Liver (tissue), 9 donors: ENCODE results near the gene NT5C1A. TPM values are rescaled to one million over a fixed set of nuclear protein-coding genes. Genes with fewer than 3 reads are reported as not detected.

ENCODE experiments used
- DNase-seq: peaks from one replicate; pipeline ENCODE4 v3.0.0-alpha.2; 2017; ENCODE audit warnings: low spot score
- H3K27ac ChIP-seq, 2 donors: one replicate each; pipeline ENCODE4 v1.7.0; 2013; ENCODE audit warnings: inconsistent platforms in 2 of 2, low read length in 2 of 2, control low read depth in 1 of 2, low read depth in 1 of 2, mild to moderate bottlenecking in 1 of 2
- H3K27me3 ChIP-seq, 4 donors: one replicate each; pipeline versions ENCODE4 v1.6.1 to v1.7.0; 2013; ENCODE audit warnings: low read length in 3 of 4, inconsistent platforms in 1 of 4, mild to moderate bottlenecking in 1 of 4, moderate library complexity in 1 of 4; ENCODE audit not compliant: control insufficient read depth in 4 of 4, insufficient read depth in 4 of 4
- H3K36me3 ChIP-seq, 4 donors: one replicate each; pipeline versions ENCODE4 v1.6.1 to v1.7.0; 2013; ENCODE audit warnings: low read length in 3 of 4, mild to moderate bottlenecking in 3 of 4, low read depth in 1 of 4, moderate library complexity in 1 of 4; ENCODE audit not compliant: control insufficient read depth in 4 of 4, insufficient read depth in 3 of 4
- H3K4me1 ChIP-seq, 4 donors: one replicate each; pipeline versions ENCODE4 v1.6.1 to v1.7.0; 2013; ENCODE audit warnings: low read length in 3 of 4, mild to moderate bottlenecking in 3 of 4, moderate library complexity in 1 of 4; ENCODE audit not compliant: control insufficient read depth in 4 of 4, insufficient read depth in 4 of 4
- H3K4me3 ChIP-seq, 3 donors: one replicate each; pipeline versions ENCODE4 v1.6.1 to v1.7.0; 2013; ENCODE audit warnings: low read length in 3 of 3, control low read depth in 1 of 3, low read depth in 1 of 3, mild to moderate bottlenecking in 1 of 3
- H3K9ac ChIP-seq, 2 donors: one replicate each; pipeline ENCODE4 v1.7.0; 2013; ENCODE audit warnings: low read length in 2 of 2, mild to moderate bottlenecking in 2 of 2, moderate library complexity in 2 of 2, control low read depth in 1 of 2, low read depth in 1 of 2
- H3K9me3 ChIP-seq, 4 donors: one replicate each; pipeline versions ENCODE4 v1.6.1 to v1.7.0; 2013; ENCODE audit warnings: low read length in 3 of 4; ENCODE audit not compliant: control insufficient read depth in 4 of 4
- ATF3 ChIP-seq: IDR thresholded peaks from 2 replicates; pipeline ENCODE4 v1.6.1; 2016; ENCODE audit warnings: antibody characterized with exemption
- EGR1 ChIP-seq, 2 donors: IDR thresholded peaks; 2 replicates each; pipeline ENCODE4 v1.6.1; 2016 to 2018; ENCODE audit warnings: antibody characterized with exemption in 2 of 2, low read depth in 2 of 2
- FOXA1 ChIP-seq: IDR thresholded peaks from 2 replicates; pipeline ENCODE4 v1.6.1; 2016; ENCODE audit warnings: antibody characterized with exemption
- FOXA2 ChIP-seq: IDR thresholded peaks from 2 replicates; pipeline ENCODE4 v1.6.1; 2016; ENCODE audit warnings: antibody characterized with exemption
- GABPA ChIP-seq, 2 donors: IDR thresholded peaks in 1 of 2; conservative IDR thresholded peaks in 1 of 2; 2 replicates each; pipeline ENCODE4 v1.6.1; 2016; ENCODE audit warnings: antibody characterized with exemption in 2 of 2, mild to moderate bottlenecking in 1 of 2, moderate library complexity in 1 of 2
- HNF4A ChIP-seq, 2 donors: conservative IDR thresholded peaks; 2 replicates each; pipeline ENCODE4 v1.6.1; 2016; ENCODE audit warnings: antibody characterized with exemption in 2 of 2, mild to moderate bottlenecking in 2 of 2
- HNF4G ChIP-seq: IDR thresholded peaks from 2 replicates; pipeline ENCODE4 v1.6.1; 2016; ENCODE audit warnings: antibody characterized with exemption
- JUND ChIP-seq, 2 donors: IDR thresholded peaks; 2 replicates each; pipeline ENCODE4 v1.6.1; 2016; ENCODE audit warnings: antibody characterized with exemption in 2 of 2
- NR2F2 ChIP-seq: IDR thresholded peaks from 2 replicates; pipeline ENCODE4 v1.6.1; 2016; ENCODE audit warnings: antibody characterized with exemption
- RXRA ChIP-seq, 2 donors: IDR thresholded peaks; 2 replicates each; pipeline ENCODE4 v1.6.1; 2017 to 2018; ENCODE audit warnings: antibody characterized with exemption in 2 of 2, mild to moderate bottlenecking in 1 of 2
- SP1 ChIP-seq: IDR thresholded peaks from 2 replicates; pipeline ENCODE4 v1.6.1; 2018; ENCODE audit warnings: antibody characterized with exemption, mild to moderate bottlenecking
- TAF1 ChIP-seq: conservative IDR thresholded peaks from 2 replicates; pipeline ENCODE4 v1.6.1; 2016; ENCODE audit warnings: antibody characterized with exemption, mild to moderate bottlenecking
- YY1 ChIP-seq: IDR thresholded peaks from 2 replicates; pipeline ENCODE4 v1.6.1; 2016; ENCODE audit warnings: antibody characterized with exemption, mild to moderate bottlenecking
- WGBS: extraction: QIAGEN DNeasy Blood & Tissue Kit; methylation state at CpG from one replicate; pipeline ENCODE4 v1.1.7; 2013; 5-methylcytosine and 5-hydroxymethylcytosine counted together
- polyA plus RNA-seq, 2 donors: library from polyadenylated mRNA; stranded (reverse) in 1 of 2; unstranded in 1 of 2; fragments of 200-250 nt in 1 of 2; fragments of >200 nt in 1 of 2; fragmentation: Nextera tagmentation in 1 of 2; extraction: Ambion mirVana in 1 of 2; gene quantifications; one replicate each; pipeline versions ENCODE4 v1.2.1 to v1.2.3, GENCODE V29; 2013 to 2015
- total RNA-seq, 2 donors: library from RNA; depleted of rRNA; stranded (reverse); fragments of >200 nt; gene quantifications; one replicate each; pipeline ENCODE4 v1.2.3, GENCODE V29; 2014
- TF ChIP-seq, protein P1 (sequence below): IDR thresholded peaks from 2 replicates; pipeline ENCODE4 v1.6.1; 2016; ENCODE audit warnings: antibody characterized with exemption
- TF ChIP-seq, protein P2 (sequence below): IDR thresholded peaks from 2 replicates; pipeline ENCODE4 v1.6.1; 2016; ENCODE audit warnings: antibody characterized with exemption
- TF ChIP-seq, protein P3 (sequence below): IDR thresholded peaks from 2 replicates; pipeline ENCODE4 v1.6.1; 2016; ENCODE audit warnings: antibody characterized with exemption, mild to moderate bottlenecking
- TF ChIP-seq, protein P4 (sequence below): fragments of 150-350 bp; IDR thresholded peaks from 2 replicates; pipeline ENCODE4 v1.5.1; 2017; ENCODE audit warnings: improper control_type of control experiment, low read depth, low read length; ENCODE audit not compliant: missing input control
- donor health status: healthy.
- donor health status: healthy.
- donor health status: healthy.
- donor health status: healthy.
- donor health status: healthy.

The NT5C1A gene
- total and polyA plus RNA-seq, 4 donors = 0.05 to 0.08 TPM; not detected in 2

- WGBS = 74% methylated on average over 4 of the region's 4 CpGs
- Histone ChIP-seq H3K9ac (no peak overlapping the region), H3K36me3 (no peaks in the 10 kb centered on the region), H3K4me1 (no peaks in the 10 kb centered on the region), H3K9me3 (no peaks in the 10 kb centered on the region), H3K27me3 (peaks cover 0 to 7% (median 1%) of the 10 kb centered on the region in 4 donors), H3K27ac (no peak overlapping the region), H3K4me3 (no peak overlapping the region)
- TF ChIP-seq GABPA (IDR thresholded peaks at IDR 0.05 in 1 of 2, conservative IDR thresholded peaks at IDR 0.05 in 1 of 2) (no peak), EGR1 (IDR thresholded peaks at IDR 0.05; ENCODE audit: low read depth in 2 of 2) (no peak), YY1 (no peak), HNF4A (conservative IDR thresholded peaks at IDR 0.05) (no peak), TAF1 (no peak), JUND (IDR thresholded peaks at IDR 0.05) (no peak), RXRA (IDR thresholded peaks at IDR 0.05) (no peak), NR2F2 (no peak), SP1 (no peak), ATF3 (no peak), HNF4G (no peak)
- TF ChIP-seq, protein P1, sequence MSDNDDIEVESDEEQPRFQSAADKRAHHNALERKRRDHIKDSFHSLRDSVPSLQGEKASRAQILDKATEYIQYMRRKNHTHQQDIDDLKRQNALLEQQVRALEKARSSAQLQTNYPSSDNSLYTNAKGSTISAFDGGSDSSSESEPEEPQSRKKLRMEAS = no peak
- TF ChIP-seq, protein P2, sequence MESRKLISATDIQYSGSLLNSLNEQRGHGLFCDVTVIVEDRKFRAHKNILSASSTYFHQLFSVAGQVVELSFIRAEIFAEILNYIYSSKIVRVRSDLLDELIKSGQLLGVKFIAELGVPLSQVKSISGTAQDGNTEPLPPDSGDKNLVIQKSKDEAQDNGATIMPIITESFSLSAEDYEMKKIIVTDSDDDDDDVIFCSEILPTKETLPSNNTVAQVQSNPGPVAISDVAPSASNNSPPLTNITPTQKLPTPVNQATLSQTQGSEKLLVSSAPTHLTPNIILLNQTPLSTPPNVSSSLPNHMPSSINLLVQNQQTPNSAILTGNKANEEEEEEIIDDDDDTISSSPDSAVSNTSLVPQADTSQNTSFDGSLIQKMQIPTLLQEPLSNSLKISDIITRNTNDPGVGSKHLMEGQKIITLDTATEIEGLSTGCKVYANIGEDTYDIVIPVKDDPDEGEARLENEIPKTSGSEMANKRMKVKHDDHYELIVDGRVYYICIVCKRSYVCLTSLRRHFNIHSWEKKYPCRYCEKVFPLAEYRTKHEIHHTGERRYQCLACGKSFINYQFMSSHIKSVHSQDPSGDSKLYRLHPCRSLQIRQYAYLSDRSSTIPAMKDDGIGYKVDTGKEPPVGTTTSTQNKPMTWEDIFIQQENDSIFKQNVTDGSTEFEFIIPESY = no peak
- TF ChIP-seq, protein P3, sequence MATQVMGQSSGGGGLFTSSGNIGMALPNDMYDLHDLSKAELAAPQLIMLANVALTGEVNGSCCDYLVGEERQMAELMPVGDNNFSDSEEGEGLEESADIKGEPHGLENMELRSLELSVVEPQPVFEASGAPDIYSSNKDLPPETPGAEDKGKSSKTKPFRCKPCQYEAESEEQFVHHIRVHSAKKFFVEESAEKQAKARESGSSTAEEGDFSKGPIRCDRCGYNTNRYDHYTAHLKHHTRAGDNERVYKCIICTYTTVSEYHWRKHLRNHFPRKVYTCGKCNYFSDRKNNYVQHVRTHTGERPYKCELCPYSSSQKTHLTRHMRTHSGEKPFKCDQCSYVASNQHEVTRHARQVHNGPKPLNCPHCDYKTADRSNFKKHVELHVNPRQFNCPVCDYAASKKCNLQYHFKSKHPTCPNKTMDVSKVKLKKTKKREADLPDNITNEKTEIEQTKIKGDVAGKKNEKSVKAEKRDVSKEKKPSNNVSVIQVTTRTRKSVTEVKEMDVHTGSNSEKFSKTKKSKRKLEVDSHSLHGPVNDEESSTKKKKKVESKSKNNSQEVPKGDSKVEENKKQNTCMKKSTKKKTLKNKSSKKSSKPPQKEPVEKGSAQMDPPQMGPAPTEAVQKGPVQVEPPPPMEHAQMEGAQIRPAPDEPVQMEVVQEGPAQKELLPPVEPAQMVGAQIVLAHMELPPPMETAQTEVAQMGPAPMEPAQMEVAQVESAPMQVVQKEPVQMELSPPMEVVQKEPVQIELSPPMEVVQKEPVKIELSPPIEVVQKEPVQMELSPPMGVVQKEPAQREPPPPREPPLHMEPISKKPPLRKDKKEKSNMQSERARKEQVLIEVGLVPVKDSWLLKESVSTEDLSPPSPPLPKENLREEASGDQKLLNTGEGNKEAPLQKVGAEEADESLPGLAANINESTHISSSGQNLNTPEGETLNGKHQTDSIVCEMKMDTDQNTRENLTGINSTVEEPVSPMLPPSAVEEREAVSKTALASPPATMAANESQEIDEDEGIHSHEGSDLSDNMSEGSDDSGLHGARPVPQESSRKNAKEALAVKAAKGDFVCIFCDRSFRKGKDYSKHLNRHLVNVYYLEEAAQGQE = no peak
- DNase-seq = no peak
These were observed 8.8 kb upstream of the NT5C1A start for GRCh38 chr1:39680751-39681150.

GRCh38 chr1:39679821-39680220 lies 7.9 kb upstream of the NT5C1A start:
- Histone ChIP-seq H3K4me3 (no peak overlapping the region), H3K9me3 (no peaks in the 10 kb centered on the region), H3K27ac (no peak overlapping the region), H3K36me3 (no peaks in the 10 kb centered on the region), H3K4me1 (no peaks in the 10 kb centered on the region), H3K9ac (no peak overlapping the region), H3K27me3 (peaks cover 0 to 5% (median 1%) of the 10 kb centered on the region in 4 donors)
- DNase-seq = no peak
- TF ChIP-seq ATF3 = no peak
- no peak for TF ChIP-seq NR2F2
- no peak for TF ChIP-seq FOXA2
- no peak for TF ChIP-seq EGR1 (IDR thresholded peaks at IDR 0.05; ENCODE audit: low read depth in 2 of 2)
- TF ChIP-seq, protein P1 = no peak
- no peak for TF ChIP-seq FOXA1
- TF ChIP-seq HNF4G = no peak
- TF ChIP-seq TAF1 = no peak
- no peak for TF ChIP-seq GABPA (IDR thresholded peaks at IDR 0.05 in 1 of 2, conservative IDR thresholded peaks at IDR 0.05 in 1 of 2)
- no peak for TF ChIP-seq YY1
- TF ChIP-seq, protein P4, sequence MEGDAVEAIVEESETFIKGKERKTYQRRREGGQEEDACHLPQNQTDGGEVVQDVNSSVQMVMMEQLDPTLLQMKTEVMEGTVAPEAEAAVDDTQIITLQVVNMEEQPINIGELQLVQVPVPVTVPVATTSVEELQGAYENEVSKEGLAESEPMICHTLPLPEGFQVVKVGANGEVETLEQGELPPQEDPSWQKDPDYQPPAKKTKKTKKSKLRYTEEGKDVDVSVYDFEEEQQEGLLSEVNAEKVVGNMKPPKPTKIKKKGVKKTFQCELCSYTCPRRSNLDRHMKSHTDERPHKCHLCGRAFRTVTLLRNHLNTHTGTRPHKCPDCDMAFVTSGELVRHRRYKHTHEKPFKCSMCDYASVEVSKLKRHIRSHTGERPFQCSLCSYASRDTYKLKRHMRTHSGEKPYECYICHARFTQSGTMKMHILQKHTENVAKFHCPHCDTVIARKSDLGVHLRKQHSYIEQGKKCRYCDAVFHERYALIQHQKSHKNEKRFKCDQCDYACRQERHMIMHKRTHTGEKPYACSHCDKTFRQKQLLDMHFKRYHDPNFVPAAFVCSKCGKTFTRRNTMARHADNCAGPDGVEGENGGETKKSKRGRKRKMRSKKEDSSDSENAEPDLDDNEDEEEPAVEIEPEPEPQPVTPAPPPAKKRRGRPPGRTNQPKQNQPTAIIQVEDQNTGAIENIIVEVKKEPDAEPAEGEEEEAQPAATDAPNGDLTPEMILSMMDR = no peak
- WGBS = 58% methylated on average over 2 of the region's 2 CpGs
